Activated T-helper 2 cell treated with anti-CD3 and anti-CD28 coated beads, Interferon-gamma antibody, Interleukin-2, Interleukin-4, amounts not matched to agents 10 μg/mL and 5 μg/mL and 100 μg/mL, durations not matched to agents 14 hours and 24 hours and 36 hours (primary cell): Measurements from ENCODE around the gene GRK4. TPM values are rescaled to one million over a fixed set of nuclear protein-coding genes. Genes with fewer than 3 reads are reported as not detected.
"Not testable (repeated sequence)": the region's sequence is repeated elsewhere in the genome, so short reads cannot be mapped to it uniquely, and the experiment has no call there.

ENCODE experiments used
- DNase-seq: peaks from one replicate; pipeline ENCODE4 v3.0.0; 2021; ENCODE audit warnings: low spot score
- H3K27ac Mint-ChIP-seq: one replicate; pipeline ENCODE4 v1.8.0; 2021; ENCODE audit warnings: mixed read lengths
- H3K27me3 Mint-ChIP-seq: one replicate; pipeline ENCODE4 v1.8.0; 2021; ENCODE audit warnings: low read depth, mixed read lengths
- H3K36me3 Mint-ChIP-seq: one replicate; pipeline ENCODE4 v1.8.0; 2021; ENCODE audit warnings: low read depth, mixed read lengths
- H3K4me1 Mint-ChIP-seq: one replicate; pipeline ENCODE4 v1.8.0; 2021; ENCODE audit warnings: low read depth, mixed read lengths
- H3K4me3 Mint-ChIP-seq: one replicate; pipeline ENCODE4 v1.8.0; 2021; ENCODE audit warnings: low read depth, mild to moderate bottlenecking, moderate library complexity, mixed read lengths
- H3K9me3 Mint-ChIP-seq: one replicate; pipeline ENCODE4 v1.8.0; 2021; ENCODE audit warnings: mixed read lengths
- intact Hi-C: fragments of 100-400 bp; cut with micrococcal nuclease; formaldehyde crosslinking; loops from one replicate; pipeline ENCODE4 v1.15.1; 2023
- total RNA-seq: library from RNA; stranded (reverse); gene quantifications from 2 replicates; pipeline ENCODE4 v1.2.3, GENCODE V29; 2022

The GRK4 gene
- total RNA-seq, 1 donor from 2014 or later, result 4.5 TPM

DNA sequence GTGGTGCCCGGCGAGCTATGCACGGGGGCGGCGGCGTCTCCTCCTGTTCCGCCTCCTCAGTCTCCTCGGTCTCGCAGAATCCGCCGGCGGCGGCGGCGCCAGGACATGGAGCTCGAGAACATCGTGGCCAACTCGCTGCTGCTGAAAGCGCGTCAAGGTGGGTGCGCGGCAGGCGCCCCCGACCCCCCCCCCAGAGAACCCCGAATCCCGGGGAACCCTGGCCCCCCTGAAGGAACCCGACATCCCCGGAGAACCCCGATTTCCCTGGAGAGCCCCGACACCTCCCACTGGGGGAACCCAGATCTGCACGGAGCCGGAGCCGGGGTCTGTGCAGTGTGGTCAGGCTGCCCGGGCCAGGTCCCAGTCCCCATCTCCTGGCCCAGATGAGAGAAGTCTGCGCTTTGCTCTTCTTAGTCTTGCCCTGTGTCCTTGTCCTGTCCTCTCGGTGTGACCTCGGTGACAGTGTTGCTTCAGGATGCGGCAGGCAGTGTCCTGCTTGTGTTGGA is 648 bp downstream of the GRK4 start:
- no peak for DNase-seq
- H3K27ac Mint-ChIP-seq, result no peak overlapping the region
- peak overlapping the region; percentile 86 for H3K4me3 Mint-ChIP-seq
- peaks cover 22% of the 10 kb centered on the region for H3K4me1 Mint-ChIP-seq
- H3K27me3 Mint-ChIP-seq, result no peaks in the 10 kb centered on the region
- H3K9me3 Mint-ChIP-seq, result no peaks in the 10 kb centered on the region
- intact Hi-C loops, result loop anchor here (1.0 to 10.0 kb wide), 7 partner anchors 73 to 546 kb away; partner anchors contain the start of genes CFAP99, FAM193A, HTT and HTT-AS
- peaks cover 28% of the 10 kb centered on the region for H3K36me3 Mint-ChIP-seq

DNA sequence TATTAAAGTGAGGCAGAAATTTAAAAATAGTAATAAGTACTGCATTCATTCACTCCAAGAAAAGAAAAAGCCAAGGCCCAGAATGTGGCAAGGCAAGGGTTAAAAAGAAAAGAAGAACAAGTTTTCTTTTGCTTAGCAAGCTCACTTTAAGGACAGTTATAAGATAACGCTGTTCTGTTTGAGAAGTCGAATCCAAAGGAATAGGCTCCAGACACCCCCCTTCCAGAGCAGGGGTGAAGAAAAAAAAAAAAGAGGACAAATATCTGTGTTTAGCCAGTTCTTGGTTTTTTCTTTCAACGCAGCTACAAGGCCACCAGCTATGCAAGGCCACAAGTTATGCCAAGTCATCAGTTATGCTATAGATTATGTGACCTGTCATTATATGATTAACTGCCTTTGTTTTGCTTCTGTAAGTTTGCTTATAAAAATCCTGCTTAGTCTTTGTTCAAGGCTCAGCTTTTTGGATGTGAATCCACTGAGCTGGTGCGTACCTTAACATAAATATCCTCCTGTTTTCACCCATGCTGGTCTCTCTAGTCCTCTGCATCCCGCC is 1.4 kb downstream of the GRK4 start:
- Mint-ChIP-seq H3K9me3 (no peaks in the 10 kb centered on the region), H3K36me3 (peaks cover 23% of the 10 kb centered on the region), H3K4me3 (peak overlapping the region; percentile 86), H3K4me1 (peaks cover 18% of the 10 kb centered on the region), H3K27ac (no peak overlapping the region), H3K27me3 (no peaks in the 10 kb centered on the region)
- no peak for DNase-seq
- intact Hi-C loops, result loop anchor here (5.0 to 10.0 kb wide), 3 partner anchors 73 to 240 kb away; no protein-coding TSS in a partner anchor

GRCh38 chr4:2965262-2965661 is 1.9 kb downstream of the GRK4 start:
- Mint-ChIP-seq H3K36me3 (peaks cover 19% of the 10 kb centered on the region), H3K27ac (no peak overlapping the region), H3K9me3 (no peaks in the 10 kb centered on the region), H3K27me3 (no peaks in the 10 kb centered on the region), H3K4me3 (peak overlapping the region; percentile 55), H3K4me1 (peaks cover 17% of the 10 kb centered on the region)
- intact Hi-C loops, result loop anchor here (10.0 kb wide), 1 partner anchor 240 kb away; no protein-coding TSS in a partner anchor
- no peak for DNase-seq

DNA sequence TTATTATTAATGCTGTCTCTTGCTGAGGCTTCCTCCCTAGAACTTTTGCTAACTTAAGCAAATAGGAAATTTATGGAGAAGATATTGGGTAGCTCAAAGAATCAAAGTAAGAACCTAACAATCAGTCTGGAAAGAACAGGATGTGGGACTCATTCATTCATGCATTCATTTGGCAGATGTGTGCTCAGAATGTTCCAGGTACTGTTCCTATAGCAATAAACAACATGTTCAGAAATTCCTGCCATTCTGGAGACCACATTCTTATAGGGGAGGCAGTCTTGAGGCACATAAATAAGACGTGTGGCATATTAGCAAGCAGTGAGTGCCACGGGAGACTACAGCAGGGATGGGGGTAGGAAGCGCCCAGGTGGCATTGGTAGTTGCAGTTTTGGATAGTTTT is 5.0 kb downstream of the GRK4 start:
- H3K4me3 Mint-ChIP-seq, result no peak overlapping the region
- no peak overlapping the region for H3K27ac Mint-ChIP-seq
- intact Hi-C loops, result loop anchor here (10.0 kb wide), 1 partner anchor 236 kb away; no protein-coding TSS in a partner anchor
- H3K4me1 Mint-ChIP-seq, result peaks cover 5% of the 10 kb centered on the region
- no peaks in the 10 kb centered on the region for H3K27me3 Mint-ChIP-seq
- no peak for DNase-seq
- H3K9me3 Mint-ChIP-seq, result no peaks in the 10 kb centered on the region
- H3K36me3 Mint-ChIP-seq, result peaks cover 3% of the 10 kb centered on the region

DNA sequence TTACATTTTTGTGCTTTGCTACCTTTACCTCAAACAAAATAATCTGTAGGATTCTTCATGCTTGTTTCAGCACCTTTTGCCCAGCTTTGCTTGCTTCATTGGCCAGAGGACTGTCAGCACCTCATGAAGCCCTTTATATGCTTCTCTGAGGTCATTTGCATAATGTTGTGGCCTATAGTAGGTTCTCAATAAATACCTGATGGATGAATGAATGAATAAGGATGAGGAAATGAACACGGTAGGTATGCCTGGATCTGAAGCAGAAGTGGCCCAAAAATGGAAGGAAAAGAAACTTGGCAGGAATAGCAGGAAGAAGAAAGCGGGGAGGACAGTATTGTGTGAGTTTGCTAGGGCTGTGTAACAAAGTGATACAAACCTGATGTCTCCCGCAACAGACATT is 7.9 kb downstream of the GRK4 start:
- Mint-ChIP-seq H3K4me1 (no peaks in the 10 kb centered on the region), H3K27ac (no peak overlapping the region), H3K36me3 (no peaks in the 10 kb centered on the region), H3K4me3 (no peak overlapping the region), H3K9me3 (no peaks in the 10 kb centered on the region), H3K27me3 (no peaks in the 10 kb centered on the region)
- intact Hi-C loops, result no loop called here
- no peak for DNase-seq

DNA sequence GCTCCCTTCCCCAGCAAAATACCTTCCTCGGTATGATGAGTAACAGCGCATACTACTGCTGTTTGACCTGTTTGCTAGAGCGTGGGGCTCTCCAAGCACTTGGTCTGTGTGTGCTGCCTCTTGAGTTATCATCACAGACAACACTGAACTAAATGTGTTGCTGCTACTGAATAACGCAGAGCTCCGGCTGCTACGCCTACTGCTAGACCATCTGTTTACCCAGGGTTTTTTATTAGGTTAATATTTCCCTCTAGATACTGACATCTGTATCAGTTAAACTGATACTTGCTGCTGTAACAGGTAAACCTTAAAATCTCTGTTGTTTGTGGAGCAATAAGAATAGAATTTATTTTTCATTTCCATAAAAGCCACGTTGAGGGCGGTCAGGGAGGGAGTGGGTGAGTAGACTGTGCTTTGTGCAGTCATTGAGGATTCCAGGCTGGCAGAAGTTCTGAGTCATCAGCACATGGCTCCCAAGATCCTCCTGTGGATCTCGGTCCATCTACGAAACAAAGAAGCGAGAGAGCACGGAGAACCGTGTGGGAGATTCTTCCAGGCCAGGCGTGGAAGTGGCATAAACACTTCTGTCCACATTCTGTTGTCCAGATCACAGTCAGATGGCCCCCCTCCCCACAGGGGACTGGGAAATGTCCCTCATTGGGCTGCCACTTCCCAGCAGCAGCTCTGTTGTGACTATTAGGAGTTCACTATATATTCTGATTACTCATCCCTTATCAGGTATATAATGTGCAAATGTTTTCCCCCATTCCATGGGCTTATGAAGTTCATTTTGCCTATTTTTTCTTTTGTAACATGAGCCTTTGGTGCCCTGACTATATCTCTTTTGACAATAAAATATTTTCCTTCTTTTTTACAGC is 14.1 kb downstream of the GRK4 start:
- Mint-ChIP-seq H3K36me3 (no peaks in the 10 kb centered on the region), H3K27ac (no peak overlapping the region), H3K4me3 (no peak overlapping the region), H3K9me3 (peaks cover 9% of the 10 kb centered on the region), H3K4me1 (no peaks in the 10 kb centered on the region), H3K27me3 (no peaks in the 10 kb centered on the region)
- intact Hi-C loops, result loop anchor here (1.0 kb wide), 1 partner anchor 60 kb away; no protein-coding TSS in a partner anchor
- DNase-seq, result no peak

DNA sequence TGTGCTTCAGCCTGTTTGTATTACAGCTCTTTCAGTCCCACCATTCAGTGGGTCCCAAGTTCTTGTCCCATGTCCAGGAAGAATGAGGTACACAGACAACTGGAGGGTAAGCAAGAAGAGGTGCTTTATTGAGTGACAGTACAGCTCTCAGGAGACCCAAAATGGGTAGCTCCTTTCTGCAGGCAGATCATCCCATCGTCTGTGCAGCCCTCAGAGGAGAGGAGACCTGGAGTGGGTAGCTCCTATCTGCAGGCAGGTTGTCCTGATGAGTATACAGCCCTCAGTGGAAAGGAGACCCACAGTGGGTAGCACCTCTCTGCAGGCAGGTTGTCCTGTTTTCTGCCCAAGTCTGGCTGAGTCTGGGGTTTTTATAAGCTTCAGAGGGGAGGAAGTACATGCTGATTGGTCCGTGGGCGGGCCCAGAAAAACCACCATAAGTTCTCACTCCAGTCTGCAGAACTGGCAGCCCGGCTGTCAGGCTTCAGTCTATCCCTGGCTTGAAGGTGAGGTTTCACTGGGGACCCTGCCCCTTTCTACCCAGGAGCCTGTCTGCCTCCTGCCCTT is 18.0 kb downstream of the GRK4 start:
- Mint-ChIP-seq H3K27ac (no peak overlapping the region), H3K36me3 (no peaks in the 10 kb centered on the region), H3K9me3 (peaks cover 14% of the 10 kb centered on the region), H3K27me3 (peaks cover 9% of the 10 kb centered on the region), H3K4me1 (no peaks in the 10 kb centered on the region), H3K4me3 (no peak overlapping the region)
- intact Hi-C loops, result no loop called here
- no peak for DNase-seq

GRCh38 chr4:2982012-2982411 is 18.6 kb downstream of the GRK4 start:
- Mint-ChIP-seq H3K27me3 (peaks cover 9% of the 10 kb centered on the region), H3K36me3 (no peaks in the 10 kb centered on the region), H3K27ac (no peak overlapping the region), H3K9me3 (peaks cover 15% of the 10 kb centered on the region), H3K4me1 (no peaks in the 10 kb centered on the region), H3K4me3 (no peak overlapping the region)
- intact Hi-C loops, result no loop called here
- DNase-seq, result no peak

GRCh38 chr4:2983715-2984114 is 20.3 kb downstream of the GRK4 start:
- DNase-seq, H3K27ac Mint-ChIP-seq, H3K36me3 Mint-ChIP-seq, H3K4me1 Mint-ChIP-seq, H3K4me3 Mint-ChIP-seq, intact Hi-C loops: not testable (repeated sequence)
- peaks cover 16% of the 10 kb centered on the region for H3K27me3 Mint-ChIP-seq
- H3K9me3 Mint-ChIP-seq, result peaks cover 17% of the 10 kb centered on the region

DNA sequence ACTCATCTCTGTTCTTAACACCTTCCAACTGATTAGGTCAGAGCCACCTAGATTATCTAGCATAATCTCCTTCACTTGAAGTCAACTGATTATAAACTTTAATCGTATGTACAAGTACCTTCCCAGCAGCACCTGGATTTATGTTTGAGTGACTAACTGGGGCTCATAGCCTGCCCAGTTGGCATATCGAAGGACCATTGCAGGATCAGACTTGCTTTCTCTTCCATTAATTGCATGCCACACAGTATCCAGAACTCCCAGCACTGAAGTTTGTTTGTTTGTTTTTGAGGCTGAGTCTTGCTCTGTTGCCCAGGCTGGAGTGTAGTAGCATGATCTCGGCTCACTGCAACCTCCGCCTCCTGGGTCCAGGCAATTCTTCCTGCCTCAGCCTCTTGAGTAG is 27.9 kb downstream of the GRK4 start:
- no peak for DNase-seq
- H3K27ac Mint-ChIP-seq, result no peak overlapping the region
- no peaks in the 10 kb centered on the region for H3K36me3 Mint-ChIP-seq
- H3K4me1 Mint-ChIP-seq, result no peaks in the 10 kb centered on the region
- H3K9me3 Mint-ChIP-seq, result peaks cover 4% of the 10 kb centered on the region
- H3K4me3 Mint-ChIP-seq, result no peak overlapping the region
- peaks cover 10% of the 10 kb centered on the region for H3K27me3 Mint-ChIP-seq
- intact Hi-C loops, result no loop called here

GRCh38 chr4:2994917-2995316 is 31.5 kb downstream of the GRK4 start:
- Mint-ChIP-seq H3K36me3 (no peaks in the 10 kb centered on the region), H3K27me3 (peaks cover 14% of the 10 kb centered on the region), H3K4me1 (no peaks in the 10 kb centered on the region), H3K9me3 (no peaks in the 10 kb centered on the region), H3K27ac (no peak overlapping the region), H3K4me3 (no peak overlapping the region)
- no peak for DNase-seq
- intact Hi-C loops, result no loop called here

- no peaks in the 10 kb centered on the region for H3K36me3 Mint-ChIP-seq
- no peak overlapping the region for H3K27ac Mint-ChIP-seq
Measured at GRCh38 chr4:2995546-2996265, 32.3 kb downstream of the GRK4 start.

More at GRCh38 chr4:2995546-2996265, 32.3 kb downstream of the GRK4 start:
- no peak overlapping the region for H3K4me3 Mint-ChIP-seq
- intact Hi-C loops, result no loop called here
- no peaks in the 10 kb centered on the region for H3K9me3 Mint-ChIP-seq
- no peaks in the 10 kb centered on the region for H3K4me1 Mint-ChIP-seq
- peaks cover 15% of the 10 kb centered on the region for H3K27me3 Mint-ChIP-seq
- no peak for DNase-seq
